IMR-90 (cell line): ENCODE measurements around the gene PKN3. TPM values are rescaled to one million over a fixed set of nuclear protein-coding genes. Genes with fewer than 3 reads are reported as not detected.

Experiments
- ATAC-seq: fragments of 200-7000 bp; cut with Tn5 transposase; 2 replicates; pipeline ENCODE4 v1.9.1; 2020; ENCODE audit warnings: low read depth, mild to moderate bottlenecking, moderate library complexity
- BruUV-seq: library from RNA; stranded (reverse); fragments of 400-500 nt; replicated peaks from 2 replicates; lab custom pipeline; 2021; lab: Mats Ljungman, UMichigan
- CTCF ChIA-PET: fragments of 300-600 bp; formaldehyde crosslinking; extraction: SDS; loops from one replicate; lab custom pipeline; 2021; ENCODE audit warnings: antibody characterized with exemption; lab: Yijun Ruan, JAX
- POLR2A ChIA-PET: fragments of 300-600 bp; sonication (Branson Sonifier 250); formaldehyde crosslinking; loops from one replicate; lab custom pipeline; 2022; ENCODE audit warnings: antibody characterized with exemption; ENCODE audit not compliant: unreplicated experiment; lab: Charles Lee
- DNase-seq: peaks from one replicate; pipeline ENCODE4 v3.0.0; 2013
- H2AFZ ChIP-seq: replicated peaks from 2 replicates; pipeline ENCODE3; 2013; ENCODE audit warnings: low read length, mild to moderate bottlenecking; ENCODE audit not compliant: poor library complexity
- H2AK5ac ChIP-seq: 2 replicates; pipeline ENCODE4 v1.6.1; 2013; ENCODE audit warnings: low read depth, low read length, inconsistent platforms
- H2AK9ac ChIP-seq: replicated peaks from 2 replicates; pipeline ENCODE3; 2013; ENCODE audit warnings: mild to moderate bottlenecking, low read depth, low read length, moderate library complexity; ENCODE audit not compliant: poor library complexity
- H2BK120ac ChIP-seq: 2 replicates; pipeline ENCODE4 v1.6.1; 2013; ENCODE audit warnings: low read depth, low read length, inconsistent platforms
- H2BK15ac ChIP-seq: 3 replicates; pipeline ENCODE4 v1.6.1; 2013; ENCODE audit warnings: low read depth, low read length, inconsistent platforms
- H2BK20ac ChIP-seq: 2 replicates; pipeline ENCODE4 v1.6.1; 2013; ENCODE audit warnings: low read depth, mild to moderate bottlenecking, inconsistent platforms, low read length, moderate library complexity
- H2BK5ac ChIP-seq: 2 replicates; pipeline ENCODE4 v1.6.1; 2013; ENCODE audit warnings: mild to moderate bottlenecking, low read depth, low read length, inconsistent platforms; ENCODE audit not compliant: poor library complexity, severe bottlenecking
- H3K14ac ChIP-seq: replicated peaks from 2 replicates; pipeline ENCODE4 v1.6.1; 2013; ENCODE audit warnings: low read depth, low read length, inconsistent platforms
- H3K18ac ChIP-seq: 2 replicates; pipeline ENCODE4 v1.6.1; 2013; ENCODE audit warnings: low read depth, low read length, control low read depth
- H3K23ac ChIP-seq: 2 replicates; pipeline ENCODE4 v1.6.1; 2013; ENCODE audit warnings: low read depth, low read length, inconsistent platforms
- H3K27ac ChIP-seq: 2 replicates; pipeline ENCODE4 v1.5.1; 2013; ENCODE audit warnings: mild to moderate bottlenecking, control low read depth, low read length; ENCODE audit not compliant: insufficient read depth
- H3K27me3 ChIP-seq: 2 replicates; pipeline ENCODE4 v1.6.1; 2013; ENCODE audit warnings: low read length; ENCODE audit not compliant: control insufficient read depth, insufficient read depth
- H3K36me3 ChIP-seq: 2 replicates; pipeline ENCODE4 v1.6.1; 2013; ENCODE audit warnings: low read length, mixed read lengths; ENCODE audit not compliant: control insufficient read depth, insufficient read depth
- H3K4ac ChIP-seq: 2 replicates; pipeline ENCODE4 v1.6.1; 2013; ENCODE audit warnings: low read depth, low read length, inconsistent platforms
- H3K4me1 ChIP-seq: 2 replicates; pipeline ENCODE4 v1.6.1; 2013; ENCODE audit warnings: low read length, mixed read lengths; ENCODE audit not compliant: control insufficient read depth, insufficient read depth
- H3K4me2 ChIP-seq: 2 replicates; pipeline ENCODE4 v1.6.1; 2013; ENCODE audit warnings: low read depth, mild to moderate bottlenecking, control low read depth, low read length, moderate library complexity
- H3K4me3 ChIP-seq: 2 replicates; pipeline ENCODE4 v1.5.1; 2013; ENCODE audit warnings: low read depth, mild to moderate bottlenecking, control low read depth, low read length, moderate library complexity; ENCODE audit not compliant: insufficient read depth
- H3K56ac ChIP-seq: 2 replicates; pipeline ENCODE4 v1.6.1; 2013; ENCODE audit warnings: low read length, inconsistent platforms; ENCODE audit not compliant: insufficient read depth; ENCODE audit errors: extremely low read depth
- H3K79me1 ChIP-seq, 2 experiments: 2 replicates each; pipeline ENCODE4 v1.6.1; 2013; ENCODE audit warnings: low read length in 2 of 2, inconsistent platforms in 1 of 2, low read depth in 1 of 2
- H3K9ac ChIP-seq: 2 replicates; pipeline ENCODE4 v1.6.1; 2013; ENCODE audit warnings: low read depth, low read length, control low read depth
- H3K9me1 ChIP-seq: 2 replicates; pipeline ENCODE4 v1.6.1; 2013; ENCODE audit warnings: low read length, inconsistent platforms; ENCODE audit not compliant: insufficient read depth
- H3K9me3 ChIP-seq: 2 replicates; pipeline ENCODE4 v1.6.1; 2013; ENCODE audit warnings: low read length; ENCODE audit not compliant: control insufficient read depth, insufficient read depth
- H4K20me1 ChIP-seq: 2 replicates; pipeline ENCODE4 v1.6.1; 2013; ENCODE audit warnings: low read length, inconsistent platforms; ENCODE audit not compliant: insufficient read depth
- H4K5ac ChIP-seq: 2 replicates; pipeline ENCODE4 v1.6.1; 2013; ENCODE audit warnings: mild to moderate bottlenecking, low read depth, low read length, control low read depth
- H4K8ac ChIP-seq, 2 experiments: 2 replicates each; pipeline ENCODE4 v1.6.1; 2013; ENCODE audit warnings: low read depth in 2 of 2, low read length in 2 of 2, control low read depth in 1 of 2, inconsistent platforms in 1 of 2
- H4K91ac ChIP-seq: 2 replicates; pipeline ENCODE4 v1.6.1; 2013; ENCODE audit warnings: low read depth, low read length, inconsistent platforms; ENCODE audit not compliant: insufficient read depth
- BHLHE40 ChIP-seq: fragments of 150-350 bp; IDR thresholded peaks from 2 replicates; pipeline ENCODE4 v1.6.1; 2016; ENCODE audit warnings: mild to moderate bottlenecking, low read depth, low read length
- CEBPB ChIP-seq: IDR thresholded peaks from 2 replicates; pipeline ENCODE4 v1.6.1; 2012; ENCODE audit warnings: low read depth, low read length, improper control_type of control experiment
- CHD1 ChIP-seq: IDR thresholded peaks from 2 replicates; pipeline ENCODE4 v1.6.1; 2012; ENCODE audit warnings: low read depth, low read length, improper control_type of control experiment
- CTCF ChIP-seq: conservative IDR thresholded peaks from 2 replicates; pipeline ENCODE4 v1.5.1; 2012; ENCODE audit warnings: mild to moderate bottlenecking, low read depth, low read length, improper control_type of control experiment
- ELK1 ChIP-seq: fragments of 150-350 bp; IDR thresholded peaks from 2 replicates; pipeline ENCODE4 v1.6.1; 2016; ENCODE audit warnings: low read depth, mild to moderate bottlenecking, low read length, moderate library complexity, borderline replicate concordance
- FOS ChIP-seq: fragments of 150-350 bp; IDR thresholded peaks from 2 replicates; pipeline ENCODE4 v1.6.1; 2016; ENCODE audit warnings: low read depth, low read length
- MAFK ChIP-seq: IDR thresholded peaks from 2 replicates; pipeline ENCODE4 v1.6.1; 2012; ENCODE audit warnings: low read depth, low read length, improper control_type of control experiment
- MAZ ChIP-seq: IDR thresholded peaks from 2 replicates; pipeline ENCODE4 v1.6.1; 2012; ENCODE audit warnings: low read depth, mild to moderate bottlenecking, low read length, improper control_type of control experiment, moderate library complexity, borderline replicate concordance
- MXI1 ChIP-seq: IDR thresholded peaks from 2 replicates; pipeline ENCODE4 v1.6.1; 2012; ENCODE audit warnings: low read depth, mild to moderate bottlenecking, low read length, moderate library complexity, borderline replicate concordance
- NFE2L2 ChIP-seq: fragments of 150-350 bp; IDR thresholded peaks from 2 replicates; pipeline ENCODE4 v1.6.1; 2016; ENCODE audit warnings: low read depth, mild to moderate bottlenecking, low read length
- POLR2A ChIP-seq: IDR thresholded peaks from 2 replicates; pipeline ENCODE4 v1.6.1; 2012; ENCODE audit warnings: mild to moderate bottlenecking, low read depth, low read length
- RAD21 ChIP-seq: IDR thresholded peaks from 2 replicates; pipeline ENCODE4 v1.6.1; 2012; ENCODE audit warnings: low read length, improper control_type of control experiment
- RCOR1 ChIP-seq: IDR thresholded peaks from 2 replicates; pipeline ENCODE4 v1.6.1; 2012; ENCODE audit warnings: mild to moderate bottlenecking, low read length, improper control_type of control experiment; ENCODE audit not compliant: insufficient replicate concordance
- RFX5 ChIP-seq: IDR thresholded peaks from 2 replicates; pipeline ENCODE4 v1.8.0; 2012; ENCODE audit warnings: low read depth, mild to moderate bottlenecking, low read length, moderate library complexity
- USF2 ChIP-seq: fragments of 150-350 bp; IDR thresholded peaks from 2 replicates; pipeline ENCODE4 v1.6.1; 2017; ENCODE audit warnings: mild to moderate bottlenecking, antibody characterized with exemption, low read length, low read depth
- WGBS, 2 experiments: methylation state at CpG; one replicate each; pipeline versions ENCODE4 v1.1.5 to v1.1.7; 2013; ENCODE audit warnings: missing lambda C conversion rate in 2 of 2; ENCODE audit not compliant: insufficient read length in 1 of 2; ENCODE audit errors: extremely low coverage in 2 of 2; 5-methylcytosine and 5-hydroxymethylcytosine counted together
- dilution Hi-C: fragments of 300-500 bp; cut with HindIII; formaldehyde crosslinking; loops from one replicate; pipeline ENCODE4 v1.14.3; 2018; ENCODE audit warnings: low sequenced_read_pairs; ENCODE audit not compliant: unreplicated experiment
- in situ Hi-C: fragments of 300-500 bp; cut with MboI; formaldehyde crosslinking; loops from 3 replicates; pipeline ENCODE4 v1.14.3; 2019; ENCODE audit warnings: low sequenced_read_pairs, inconsistent platforms, mixed read lengths
- intact Hi-C: fragments of 100-400 bp; cut with micrococcal nuclease; formaldehyde crosslinking; loops from 2 replicates; pipeline ENCODE4 v1.10.0; 2022
- polyA plus RNA-seq, 3 experiments: library from polyadenylated mRNA; depleted of rRNA; stranded (reverse); fragments of >200 nt; gene quantifications; 2 replicates each; pipeline ENCODE4 v1.2.3, GENCODE V29; 2012; ENCODE audit warnings: low replicate concordance in 1 of 3
- total RNA-seq: library from RNA; depleted of rRNA; stranded (reverse); fragments of >200 nt; gene quantifications from 2 replicates; pipeline ENCODE4 v1.2.3, GENCODE V29; 2012

PKN3 gene
- total and polyA plus RNA-seq, 2 of the 4 experiments (the other 2 are of a cell fraction), result 1.6 to 3.8 TPM

GRCh38 chr9:128694344-128694743, 8.0 kb upstream of the PKN3 start:
- H4K20me1 ChIP-seq, result peaks cover 25% of the 10 kb centered on the region
- H2BK5ac ChIP-seq, result no peak overlapping the region
- H3K4me1 ChIP-seq, result no peaks in the 10 kb centered on the region
- 91% methylated on average over 4 of the region's 6 CpGs; no CpG with 5 or more reads in 1 of the 2 experiments for WGBS, 2 experiments
- H2AFZ ChIP-seq, result no peak overlapping the region
- DNase-seq, result no peak
- in situ Hi-C loops, result no loop called here
- H2BK20ac ChIP-seq, result no peak overlapping the region
- no peak overlapping the region for H3K14ac ChIP-seq
- ChIA-PET POLR2A (no interaction called here), CTCF (no interaction called here)
- no peak overlapping the region for H2AK9ac ChIP-seq
- H3K9ac ChIP-seq, result no peak overlapping the region
- H3K18ac ChIP-seq, result no peak overlapping the region
- no peak overlapping the region for H3K27ac ChIP-seq
- no peak overlapping the region for H3K4me3 ChIP-seq
- no peak for ATAC-seq
- no peak overlapping the region for H3K4ac ChIP-seq
- H2BK120ac ChIP-seq, result no peak overlapping the region
- no peak overlapping the region for H4K5ac ChIP-seq
- no peak overlapping the region for H3K4me2 ChIP-seq
- dilution Hi-C loops, result no loop called here
- no peaks in the 10 kb centered on the region for H3K27me3 ChIP-seq
- intact Hi-C loops, result loop anchor here (10.0 kb wide), 1 partner anchor 120 kb away; no protein-coding TSS in a partner anchor
- H2AK5ac ChIP-seq, result no peak overlapping the region
- H3K56ac ChIP-seq, result no peak overlapping the region
- peaks cover 27% of the 10 kb centered on the region for H3K36me3 ChIP-seq
- TF ChIP-seq CTCF (no peak), CEBPB (no peak), MXI1 (no peak), RCOR1 (no peak), CHD1 (no peak), POLR2A (no peak), USF2 (no peak), RFX5 (no peak), MAFK (no peak), RAD21 (no peak), BHLHE40 (no peak), NFE2L2 (no peak), MAZ (no peak), ELK1 (no peak), FOS (no peak)
- H3K23ac ChIP-seq, result no peak overlapping the region
- no TSS peak for BruUV-seq
- no peak overlapping the region for H4K91ac ChIP-seq
- H4K8ac ChIP-seq, result no peak overlapping the region
- no peaks in the 10 kb centered on the region for H3K9me3 ChIP-seq
- peaks cover 9% of the 10 kb centered on the region for H3K9me1 ChIP-seq
- peaks cover 10 to 43% of the 10 kb centered on the region in 2 experiments; a peak in 3 of 4 replicates for H3K79me1 ChIP-seq
- H2BK15ac ChIP-seq, result no peak overlapping the region
